D341Med (cell line): ENCODE measurements around the gene PHF3.

Source experiments
- DNase-seq: peaks from one replicate; pipeline ENCODE4 v3.0.0; 2012; ENCODE audit warnings: low spot score

Gene PHF3

DNA sequence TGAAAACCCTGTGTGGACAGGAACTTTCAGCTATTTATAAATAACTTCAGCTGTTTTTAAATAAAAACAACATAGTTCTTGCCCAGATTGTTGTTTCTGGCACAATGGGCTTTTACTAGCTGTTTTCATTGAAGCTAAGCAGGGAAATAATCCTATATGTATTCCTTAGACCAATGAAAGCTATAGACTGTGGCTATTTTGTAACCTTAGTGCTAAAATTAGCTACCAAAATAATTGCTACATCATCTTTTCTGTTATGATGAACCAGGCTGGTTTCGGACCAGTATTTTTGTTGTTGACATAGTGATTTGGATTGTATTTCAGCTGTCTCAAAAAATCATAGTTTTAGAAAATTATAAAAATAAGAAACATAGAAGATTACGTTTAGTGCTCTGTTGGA, 13.7 kb downstream of the PHF3 start:
- no peak for DNase-seq

- DNase-seq = no peak
Observed at GRCh38 chr6:63649847-63650265, 14.3 kb downstream of the PHF3 start.

- no peak for DNase-seq
Observed at GRCh38 chr6:63652980-63653379, 17.4 kb downstream of the PHF3 start.

- DNase-seq = no peak
Observed at GRCh38 chr6:63660757-63661156, 25.2 kb downstream of the PHF3 start.

DNA sequence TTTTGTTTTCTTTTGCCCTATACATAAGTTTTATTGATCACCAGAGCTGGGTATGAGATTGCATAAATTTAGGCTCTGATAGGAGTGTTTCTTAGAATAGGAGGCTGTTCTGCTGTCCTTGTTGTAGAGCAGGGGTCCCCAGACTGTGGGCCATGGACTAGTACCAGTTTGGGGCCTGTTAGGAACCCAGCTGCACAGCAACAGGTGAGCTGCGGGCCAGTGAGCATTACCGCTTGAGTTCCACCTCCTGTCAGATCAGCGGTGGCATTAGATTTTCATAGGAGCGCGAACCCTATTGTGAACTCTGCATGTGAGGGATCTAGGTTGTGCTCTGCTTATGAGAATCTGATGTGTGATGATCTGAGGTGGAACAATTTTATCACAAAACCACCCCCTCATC, 26.2 kb downstream of the PHF3 start:
- no peak for DNase-seq

- no peak for DNase-seq
Observed at GRCh38 chr6:63663147-63663955, 27.7 kb downstream of the PHF3 start.

DNA sequence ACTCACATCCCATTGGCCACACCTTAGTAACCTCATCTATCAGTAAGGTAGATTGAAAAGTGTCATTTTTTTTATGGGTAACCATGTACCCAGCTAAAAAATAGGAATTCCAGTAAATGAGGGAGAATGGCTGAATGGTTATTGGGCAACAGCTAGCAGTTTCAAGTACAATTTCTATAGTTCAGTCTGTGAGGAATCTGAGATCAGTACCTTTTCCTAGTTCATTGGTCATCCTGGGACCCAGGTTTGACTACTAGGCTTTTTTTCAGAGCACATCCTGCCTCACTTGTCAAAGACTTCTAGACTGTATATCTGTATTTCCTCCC, 28.3 kb downstream of the PHF3 start:
- DNase-seq = no peak

DNA sequence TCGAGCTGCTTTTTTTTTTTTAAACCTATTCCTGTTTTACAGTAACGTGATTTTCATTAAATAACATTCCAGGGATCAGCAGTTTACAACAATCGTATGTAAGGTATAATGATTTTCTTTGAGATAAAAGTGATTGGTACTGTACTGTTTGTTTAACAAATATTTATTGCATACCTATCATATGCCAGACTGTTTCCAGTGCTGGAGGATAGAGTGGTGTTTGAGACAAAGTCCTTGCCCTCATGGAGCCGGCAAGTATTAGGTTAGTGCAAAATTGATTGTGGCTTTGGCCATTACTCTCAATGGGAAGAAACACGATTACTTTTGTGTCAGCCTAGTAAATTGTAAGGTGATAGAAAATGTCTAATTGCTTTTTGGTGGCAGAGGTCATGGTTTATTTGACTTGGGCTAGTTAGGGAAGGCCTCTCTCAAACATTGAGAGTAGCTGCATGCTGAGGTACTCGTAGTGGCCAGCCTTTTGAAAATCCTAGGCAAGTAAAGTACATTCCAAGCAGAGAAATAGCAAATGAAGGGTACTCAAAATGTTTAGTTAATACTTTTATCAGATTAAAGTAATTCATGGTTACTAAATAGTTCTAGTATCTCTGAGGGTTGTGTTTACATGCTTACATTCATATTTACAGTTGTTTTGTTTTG, 35.6 kb downstream of the PHF3 start:
- no peak for DNase-seq

DNA sequence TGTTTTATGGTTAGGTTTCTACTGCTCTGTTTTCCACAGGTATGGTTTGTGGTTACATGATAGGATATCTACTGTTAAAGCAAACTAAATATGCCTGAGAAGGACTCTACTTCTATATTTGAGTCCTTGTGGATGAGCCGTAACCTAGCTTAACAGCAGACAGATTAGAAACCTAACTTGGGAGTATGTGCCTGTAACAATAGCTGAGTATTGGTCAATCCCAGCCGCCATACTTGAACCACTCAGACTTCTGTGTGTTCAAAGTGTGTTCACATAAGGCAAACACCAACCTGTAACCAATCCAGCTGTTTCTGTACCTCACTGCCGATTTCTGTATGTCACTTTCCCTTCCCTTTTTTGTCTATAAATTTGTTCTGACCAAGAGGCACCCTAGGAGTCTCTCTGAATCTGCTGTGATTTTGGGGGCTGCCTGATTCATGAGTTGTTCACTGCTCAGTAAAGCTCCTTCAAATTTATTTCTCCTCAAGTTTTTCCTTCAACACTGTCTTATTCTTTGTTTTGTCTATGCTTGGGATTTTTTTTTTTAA, 37.1 kb downstream of the PHF3 start:
- DNase-seq = no peak

DNA sequence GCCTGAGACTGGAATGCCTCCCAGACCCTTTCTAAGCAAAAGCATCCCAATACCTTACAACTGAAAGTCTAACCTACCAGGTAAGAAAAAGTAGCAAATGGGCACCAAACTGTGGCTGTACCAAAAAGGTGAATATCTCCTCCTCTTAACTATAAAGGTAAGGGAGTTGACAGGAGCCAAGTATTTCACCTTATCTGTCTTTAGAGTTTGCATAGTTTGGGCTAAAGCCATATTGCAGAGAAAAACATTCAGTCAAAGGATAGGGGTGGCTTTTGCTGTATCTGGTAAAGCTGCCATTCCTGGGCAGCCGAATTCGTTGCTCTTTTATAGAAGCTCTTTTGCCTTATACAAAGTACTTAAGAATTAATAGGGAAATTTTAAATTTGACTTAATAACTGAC, 38.1 kb downstream of the PHF3 start:
- DNase-seq = no peak

- DNase-seq = no peak
Observed at GRCh38 chr6:63674635-63675034, 39.0 kb downstream of the PHF3 start.

GRCh38 chr6:63675138-63675537, 39.5 kb downstream of the PHF3 start:
- DNase-seq = no peak

GRCh38 chr6:63676412-63677114, 41.0 kb downstream of the PHF3 start:
- no peak for DNase-seq

- no peak for DNase-seq
Observed at GRCh38 chr6:63677282-63677681, 41.7 kb downstream of the PHF3 start.

- DNase-seq = no peak
Observed at GRCh38 chr6:63683071-63683603, 47.5 kb downstream of the PHF3 start.

DNA sequence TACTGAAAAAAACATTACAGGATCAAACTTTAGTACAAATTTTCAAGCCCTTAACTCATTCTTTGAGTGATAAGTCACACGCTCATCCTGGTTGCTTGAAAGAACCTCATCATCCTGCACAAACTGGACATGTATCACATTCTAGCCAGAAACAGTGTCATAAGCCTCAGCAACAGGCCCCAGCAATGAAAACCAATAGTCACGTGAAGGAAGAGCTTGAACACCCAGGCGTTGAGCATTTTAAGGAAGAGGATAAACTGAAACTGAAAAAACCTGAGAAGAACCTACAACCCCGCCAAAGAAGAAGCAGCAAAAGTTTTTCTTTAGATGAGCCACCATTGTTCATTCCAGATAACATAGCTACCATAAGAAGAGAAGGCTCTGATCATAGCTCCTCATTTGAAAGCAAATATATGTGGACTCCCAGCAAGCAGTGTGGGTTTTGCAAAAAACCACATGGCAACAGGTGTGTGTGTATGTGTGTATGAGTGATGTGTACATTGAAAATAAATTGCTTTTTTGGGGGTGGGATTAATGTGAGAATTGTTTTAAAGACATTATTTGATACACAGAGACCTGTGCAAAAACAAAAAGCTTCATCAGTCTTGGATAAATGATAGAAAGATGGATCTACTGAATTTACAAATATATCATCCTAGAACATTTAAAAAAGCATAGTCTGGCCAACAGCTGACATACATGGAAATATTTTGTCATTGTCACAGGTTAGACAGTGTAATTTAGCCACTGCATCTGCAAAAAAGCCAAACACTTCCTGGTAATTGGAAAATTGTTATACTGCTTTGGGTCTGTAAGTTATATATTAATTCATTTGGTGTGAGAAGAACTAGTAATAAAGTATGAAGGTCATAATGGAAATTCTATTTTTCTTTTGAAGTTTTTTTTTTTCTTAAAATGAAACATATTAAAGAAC, 50.1 kb downstream of the PHF3 start:
- DNase-seq = no peak

- DNase-seq = no peak
Observed at GRCh38 chr6:63689421-63689820, 53.8 kb downstream of the PHF3 start.

GRCh38 chr6:63690221-63690620, 54.6 kb downstream of the PHF3 start:
- no peak for DNase-seq

DNA sequence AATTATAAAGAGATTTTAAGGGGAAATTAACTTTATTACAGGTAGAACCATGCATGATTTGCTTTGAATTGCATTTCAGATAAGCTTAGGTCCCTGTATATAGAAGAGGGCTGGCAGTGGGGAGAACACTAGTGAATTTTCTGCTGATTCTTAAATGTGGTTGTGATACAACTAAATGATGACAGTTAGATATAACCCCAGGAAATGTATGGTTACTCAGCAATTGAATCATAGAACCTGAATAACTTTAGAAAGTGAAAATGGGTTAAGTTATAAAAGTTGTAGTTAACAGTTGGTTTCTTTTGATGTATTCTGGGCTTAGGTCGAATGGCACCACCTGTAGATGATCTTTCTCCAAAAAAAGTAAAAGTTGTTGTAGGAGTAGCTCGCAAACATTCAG, 70.1 kb downstream of the PHF3 start:
- DNase-seq = no peak

DNA sequence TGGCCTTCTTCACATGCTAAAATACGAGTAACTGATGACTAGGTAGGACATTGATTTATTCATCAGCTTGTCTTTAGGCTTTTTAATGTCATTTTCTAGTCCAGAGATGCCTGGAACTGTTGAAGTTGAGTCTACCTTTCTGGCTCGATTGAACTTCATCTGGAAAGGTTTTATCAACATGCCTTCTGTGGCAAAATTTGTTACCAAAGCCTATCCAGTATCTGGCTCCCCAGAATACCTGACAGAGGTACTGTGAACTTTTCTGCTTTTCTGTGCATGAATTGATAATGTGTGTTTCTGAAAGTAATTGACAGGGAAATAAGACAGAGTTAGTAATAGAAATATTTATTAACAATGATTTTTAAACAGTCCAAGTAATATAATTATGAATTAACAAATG, 71.0 kb downstream of the PHF3 start:
- DNase-seq = no peak

DNA sequence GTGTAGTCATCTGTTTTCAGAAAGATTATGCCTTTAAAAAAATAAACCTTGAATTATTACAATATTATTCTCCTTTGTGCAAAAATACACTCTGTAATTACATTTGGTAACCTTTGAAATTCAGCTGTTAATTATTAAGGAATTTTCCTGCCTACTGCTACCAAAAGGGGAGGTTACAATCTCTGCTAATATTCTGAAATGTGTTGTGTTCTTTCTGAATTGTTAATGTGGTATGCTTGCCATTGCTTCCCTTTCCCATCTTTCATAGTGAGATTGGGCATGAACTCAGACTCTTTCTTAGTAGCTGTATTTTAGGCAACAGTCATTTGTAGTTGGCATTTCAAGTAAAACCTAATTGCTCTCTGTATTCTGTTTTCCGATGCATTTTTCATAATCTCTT, 73.0 kb downstream of the PHF3 start:
- DNase-seq = no peak

GRCh38 chr6:63709148-63709547, 73.5 kb downstream of the PHF3 start:
- no peak for DNase-seq
